Thoracic aorta (tissue), 2 donors: Measurements from ENCODE around the gene TMEM185A. TPM values are rescaled to one million over a fixed set of nuclear protein-coding genes. Genes with fewer than 3 reads are reported as not detected.
"Not testable (repeated sequence)": the region's sequence is repeated elsewhere in the genome, so short reads cannot be mapped to it uniquely, and the experiment has no call there.

Experiments
- ATAC-seq: fragments of 150-250 bp; one replicate; pipeline ENCODE4 v1.8.0; 2017; ENCODE audit warnings: low read depth; ENCODE audit not compliant: insufficient number of reproducible peaks, low FRiP score
- DNase-seq: peaks from one replicate; pipeline ENCODE4 v3.0.0-alpha.2; 2020; ENCODE audit warnings: low spot score
- H3K27ac ChIP-seq, 2 donors: fragments of 200-600 bp; sonication (generic); 1 replicate in 1 of 2; 2 replicates in 1 of 2; pipeline ENCODE4 v1.5.1; 2016; ENCODE audit warnings: mild to moderate bottlenecking in 2 of 2, moderate library complexity in 2 of 2
- H3K27me3 ChIP-seq: fragments of 200-600 bp; sonication (generic); replicated peaks from 2 replicates; pipeline ENCODE4 v1.6.0; 2016; ENCODE audit warnings: mild to moderate bottlenecking; ENCODE audit not compliant: insufficient read depth
- H3K36me3 ChIP-seq: fragments of 200-600 bp; sonication (generic); one replicate; pipeline ENCODE4 v1.5.1; 2016
- H3K4me1 ChIP-seq, 2 donors: fragments of 200-600 bp; sonication (generic); 1 replicate in 1 of 2; 2 replicates in 1 of 2; pipeline versions ENCODE4 v1.5.1 to v1.6.0; 2016; ENCODE audit warnings: low read depth in 2 of 2, mild to moderate bottlenecking in 1 of 2; ENCODE audit not compliant: control insufficient read depth in 1 of 2
- H3K4me3 ChIP-seq: fragments of 200-600 bp; sonication (generic); 2 replicates; pipeline ENCODE4 v1.5.1; 2016; ENCODE audit warnings: mild to moderate bottlenecking
- H3K9me3 ChIP-seq: fragments of 200-600 bp; sonication (generic); 2 replicates; pipeline ENCODE4 v1.5.1; 2016
- total RNA-seq, 2 donors: library from RNA; depleted of rRNA; stranded (reverse); fragments of >200 nt; gene quantifications; one replicate each; pipeline versions ENCODE4 v1.1.0 to v1.2.3, GENCODE V29; 2016
- TF ChIP-seq, protein P1 (sequence below): fragments of 200-600 bp; sonication (generic); IDR thresholded peaks from one replicate; pipeline ENCODE4 v1.5.1; 2019; ENCODE audit warnings: antibody characterized with exemption

Gene TMEM185A
- total RNA-seq, 2 donors from 2014 or later = 17.6 to 21.5 TPM

DNA sequence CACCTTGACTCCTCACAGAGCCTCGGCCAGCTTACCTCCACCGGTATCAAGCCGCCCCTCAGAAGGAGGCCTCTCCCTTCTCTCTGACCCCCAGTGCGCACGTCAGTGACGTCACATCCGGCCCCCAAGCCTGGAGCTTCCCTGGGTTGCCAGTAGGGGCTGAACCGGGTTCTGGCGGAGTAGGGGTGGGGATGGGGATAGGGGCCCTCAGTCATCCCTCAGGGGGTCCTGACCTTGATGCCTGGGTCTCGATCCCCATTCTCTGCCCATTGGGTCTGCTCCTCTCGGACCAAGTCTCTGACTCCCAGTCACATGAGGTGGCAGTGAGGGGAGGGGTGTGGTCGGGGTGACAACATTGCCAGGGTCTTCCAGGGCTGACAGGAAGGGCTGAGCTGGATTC lies 44.2 kb downstream of the TMEM185A start, which contains the start of gene MAGEA9B:
Gene MAGEA9B (minus strand): TSS at position 101 of the 400 bp plus-strand sequence. CDS start 4,280 bp downstream, outside the sequence.
- not testable (repeated sequence) for ATAC-seq, H3K4me3 ChIP-seq, DNase-seq, H3K27me3 ChIP-seq, H3K36me3 ChIP-seq, H3K9me3 ChIP-seq, H3K27ac ChIP-seq, H3K4me1 ChIP-seq

DNA sequence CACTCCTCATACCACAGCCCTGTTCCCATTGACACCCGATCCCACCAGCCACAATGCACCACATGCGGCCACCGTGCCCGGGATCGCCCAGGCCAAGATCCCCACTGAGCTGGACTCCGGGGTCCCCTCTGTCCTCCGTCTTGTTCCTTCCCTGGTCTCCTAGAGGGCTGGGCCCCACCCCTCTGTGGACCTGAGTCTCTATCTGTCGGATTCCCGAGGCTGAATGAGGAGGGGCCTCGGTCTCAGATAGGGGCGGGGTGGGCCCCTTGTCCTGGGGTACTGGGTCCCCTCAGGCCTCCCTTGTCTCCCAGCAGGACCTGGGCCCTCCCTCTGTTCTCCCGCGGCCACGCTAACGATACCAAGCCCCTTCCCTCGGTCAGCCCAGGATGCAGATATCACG lies 46.0 kb downstream of the TMEM185A start:
- not testable (repeated sequence) for ATAC-seq, H3K4me1 ChIP-seq, H3K4me3 ChIP-seq, H3K36me3 ChIP-seq, DNase-seq, H3K9me3 ChIP-seq, H3K27me3 ChIP-seq, H3K27ac ChIP-seq

DNA sequence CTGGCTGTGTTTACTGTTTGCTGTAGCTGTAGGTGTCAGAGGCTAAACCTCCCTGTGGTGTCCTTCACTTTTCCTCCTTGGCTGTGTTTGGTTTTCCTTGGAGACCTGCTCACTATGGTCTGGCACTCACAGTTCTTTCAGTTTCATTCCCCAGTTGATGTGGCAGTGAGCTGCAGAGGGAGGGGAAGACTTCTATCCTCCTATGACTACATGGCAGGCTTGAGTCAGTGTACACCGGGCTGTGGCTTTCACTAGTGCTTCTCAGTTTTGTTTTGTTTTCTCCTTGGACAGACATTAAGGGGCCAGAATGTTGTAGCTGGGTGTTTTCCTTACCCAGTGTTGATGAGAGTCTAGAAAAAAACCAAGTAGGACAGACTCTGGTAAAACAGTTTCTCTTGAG lies 58.1 kb downstream of the TMEM185A start:
- not testable (repeated sequence) for DNase-seq, H3K36me3 ChIP-seq, H3K9me3 ChIP-seq, H3K4me3 ChIP-seq, ATAC-seq, H3K27me3 ChIP-seq, H3K4me1 ChIP-seq, H3K27ac ChIP-seq

DNA sequence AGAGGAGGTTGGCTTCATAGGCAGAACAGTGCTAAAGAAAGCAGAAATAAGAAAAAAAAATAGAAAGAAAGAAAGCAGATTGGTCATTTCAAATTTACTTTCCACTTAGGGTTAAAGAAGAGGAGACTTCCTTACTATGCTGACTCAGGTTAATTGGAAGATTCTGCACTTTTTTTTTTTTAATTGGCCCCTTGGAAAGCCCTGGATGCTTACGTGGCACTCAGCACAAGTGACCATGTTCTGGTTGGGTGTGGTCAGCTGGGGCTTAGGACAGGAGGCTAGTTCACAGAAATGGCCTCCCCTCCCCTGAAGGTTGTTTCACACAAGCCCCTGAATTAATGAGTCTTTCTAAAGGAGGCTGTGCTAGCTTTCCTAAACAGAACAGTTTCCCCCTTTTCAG lies 58.8 kb downstream of the TMEM185A start:
- no peak for ATAC-seq
- Histone ChIP-seq H3K4me1 (peaks cover 0 to 14% of the 10 kb centered on the region in 2 donors), H3K4me3 (no peak overlapping the region), H3K9me3 (no peaks in the 10 kb centered on the region), H3K27ac (no peak overlapping the region), H3K36me3 (no peaks in the 10 kb centered on the region), H3K27me3 (no peaks in the 10 kb centered on the region)
- no peak for DNase-seq
- TF ChIP-seq, protein P1, sequence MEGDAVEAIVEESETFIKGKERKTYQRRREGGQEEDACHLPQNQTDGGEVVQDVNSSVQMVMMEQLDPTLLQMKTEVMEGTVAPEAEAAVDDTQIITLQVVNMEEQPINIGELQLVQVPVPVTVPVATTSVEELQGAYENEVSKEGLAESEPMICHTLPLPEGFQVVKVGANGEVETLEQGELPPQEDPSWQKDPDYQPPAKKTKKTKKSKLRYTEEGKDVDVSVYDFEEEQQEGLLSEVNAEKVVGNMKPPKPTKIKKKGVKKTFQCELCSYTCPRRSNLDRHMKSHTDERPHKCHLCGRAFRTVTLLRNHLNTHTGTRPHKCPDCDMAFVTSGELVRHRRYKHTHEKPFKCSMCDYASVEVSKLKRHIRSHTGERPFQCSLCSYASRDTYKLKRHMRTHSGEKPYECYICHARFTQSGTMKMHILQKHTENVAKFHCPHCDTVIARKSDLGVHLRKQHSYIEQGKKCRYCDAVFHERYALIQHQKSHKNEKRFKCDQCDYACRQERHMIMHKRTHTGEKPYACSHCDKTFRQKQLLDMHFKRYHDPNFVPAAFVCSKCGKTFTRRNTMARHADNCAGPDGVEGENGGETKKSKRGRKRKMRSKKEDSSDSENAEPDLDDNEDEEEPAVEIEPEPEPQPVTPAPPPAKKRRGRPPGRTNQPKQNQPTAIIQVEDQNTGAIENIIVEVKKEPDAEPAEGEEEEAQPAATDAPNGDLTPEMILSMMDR = no peak

DNA sequence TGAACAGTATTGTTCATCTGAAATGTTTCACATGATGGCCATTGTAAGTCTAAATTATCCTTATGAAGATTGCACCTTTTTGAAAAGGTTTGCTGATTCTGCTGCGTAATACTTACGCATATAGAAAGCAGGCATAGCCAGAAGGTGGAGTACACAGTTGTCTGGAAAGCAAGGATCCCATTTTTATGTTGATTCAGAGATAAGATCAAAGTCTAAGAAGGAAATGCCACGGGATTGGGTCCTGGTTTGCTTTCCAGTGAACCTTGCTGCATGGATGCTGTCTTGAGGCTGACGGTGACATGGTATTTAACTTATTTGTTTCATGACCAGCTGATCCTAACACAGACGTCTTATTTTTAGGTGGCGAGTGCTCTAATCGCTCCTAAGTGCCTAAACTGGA lies 59.8 kb downstream of the TMEM185A start:
- no peak for DNase-seq

DNA sequence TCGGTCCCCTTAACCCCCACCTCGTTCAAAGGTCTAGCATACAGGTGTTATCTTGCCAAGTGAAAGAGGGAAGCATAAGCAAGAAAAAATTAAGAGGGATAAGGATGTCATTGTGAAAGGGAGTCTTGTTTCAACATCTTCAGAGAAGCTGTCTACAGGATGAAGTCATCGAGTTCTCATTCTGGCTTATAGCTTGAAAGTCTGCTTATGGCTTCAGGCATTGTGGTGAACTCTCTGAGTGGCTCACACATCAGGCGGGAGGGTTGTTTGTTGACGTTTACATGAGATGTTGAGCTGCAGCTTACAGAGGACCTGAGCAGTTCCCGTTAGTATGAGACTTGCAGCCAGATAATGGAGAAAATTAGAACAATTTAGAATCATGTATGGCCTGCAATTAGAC lies 60.9 kb downstream of the TMEM185A start:
- Histone ChIP-seq H3K27ac (no peak overlapping the region), H3K36me3 (no peaks in the 10 kb centered on the region), H3K4me3 (no peak overlapping the region), H3K27me3 (no peaks in the 10 kb centered on the region), H3K9me3 (no peaks in the 10 kb centered on the region), H3K4me1 (peaks cover 0 to 14% of the 10 kb centered on the region in 2 donors)
- DNase-seq (no peak), ATAC-seq (no peak)
- TF ChIP-seq, protein P1 = no peak

More for the DNA sequence above, 59.8 kb downstream of the TMEM185A start:
- H3K9me3 ChIP-seq = no peaks in the 10 kb centered on the region
- TF ChIP-seq, protein P1 = no peak
- ATAC-seq = no peak
- H3K36me3 ChIP-seq = no peaks in the 10 kb centered on the region
- no peak overlapping the region for H3K27ac ChIP-seq
- peaks cover 0 to 14% of the 10 kb centered on the region in 2 donors for H3K4me1 ChIP-seq
- H3K27me3 ChIP-seq = no peaks in the 10 kb centered on the region
- no peak overlapping the region for H3K4me3 ChIP-seq

DNA sequence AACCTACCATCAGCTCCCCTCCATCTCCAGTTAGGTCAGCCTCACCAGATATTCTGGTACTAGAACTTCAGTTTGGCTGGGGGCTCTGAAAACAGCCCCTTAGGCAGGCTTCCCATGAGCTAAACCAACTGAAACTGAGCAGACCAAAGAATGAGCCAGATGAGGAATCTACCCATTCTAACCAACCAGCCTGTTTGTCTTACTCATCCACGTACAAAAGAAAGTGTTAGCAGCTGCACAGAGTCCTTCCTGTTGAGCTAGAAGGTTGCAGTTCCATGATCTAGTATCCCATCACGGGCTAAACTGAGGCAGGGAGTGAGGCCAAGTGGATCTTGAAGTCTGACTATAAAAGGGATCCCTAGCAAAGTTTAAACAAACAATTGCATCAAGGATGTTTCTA lies 61.8 kb downstream of the TMEM185A start:
- H3K27ac ChIP-seq = no peak overlapping the region
- DNase-seq (no peak), ATAC-seq (no peak)
- TF ChIP-seq, protein P1 = no peak
- H3K36me3 ChIP-seq = no peaks in the 10 kb centered on the region
- peaks cover 0 to 14% of the 10 kb centered on the region in 2 donors for H3K4me1 ChIP-seq
- no peaks in the 10 kb centered on the region for H3K27me3 ChIP-seq
- H3K4me3 ChIP-seq = no peak overlapping the region
- no peaks in the 10 kb centered on the region for H3K9me3 ChIP-seq
